ENCODE measurements around the gene ALDH3A1. TPM values are rescaled to one million over a fixed set of nuclear protein-coding genes. Genes with fewer than 3 reads are reported as not detected.
"Not testable (repeated sequence)": the region's sequence is repeated elsewhere in the genome, so short reads cannot be mapped to it uniquely, and the experiment has no call there.

Gene ALDH3A1
- total and polyA plus RNA-seq, 9 of the 15 experiments (the other 6 are each of a cell fraction or from before 2014, with no cell fraction given) = not detected

GRCh38 chr17:19766016-19766415 is 17.9 kb upstream of the ALDH3A1 start (continued):
- TF ChIP-seq TRIM25 (IDR thresholded peaks at IDR 0.05; ENCODE audit: borderline replicate concordance) = no peak

- BruUV-seq (replicated peaks) = not testable (repeated sequence)
Measured at GRCh38 chr17:19763991-19764390, 15.9 kb upstream of the ALDH3A1 start.

GRCh38 chr17:19763416-19763815 is 15.3 kb upstream of the ALDH3A1 start:
- Histone ChIP-seq H2AFZ (ENCODE audit: low read depth, low read length) (no peak overlapping the region), H3K27ac (ENCODE audit: extremely low read depth, low read depth, low read length) (no peak overlapping the region), H3K36me3 (ENCODE audit: control insufficient read depth, insufficient read depth, low read length) (no peaks in the 10 kb centered on the region), H3K79me2 (ENCODE audit: control insufficient read depth, insufficient read depth, low read length) (no peaks in the 10 kb centered on the region), H4K20me1 (replicated peaks; ENCODE audit: control insufficient read depth, insufficient read depth, low read length) (no peaks in the 10 kb centered on the region), H3K9me3 (replicated peaks; ENCODE audit: control insufficient read depth, insufficient read depth, low read depth, low read length) (no peaks in the 10 kb centered on the region), H3K4me2 (ENCODE audit: insufficient read depth, low read length) (no peak overlapping the region), H3K9ac (ENCODE audit: insufficient read depth in 1 of 2, low read depth in 2 of 2, low read length in 2 of 2) (no peak overlapping the region), H3K4me3 (no peak overlapping the region), H3K4me1 (replicated peaks in 1 of 2; ENCODE audit: control insufficient read depth in 2 of 2, insufficient read depth in 2 of 2, low read length in 2 of 2) (no peaks in the 10 kb centered on the region), H3K27me3 (ENCODE audit: control insufficient read depth in 2 of 2, insufficient read depth in 2 of 2, low read length in 2 of 2) (peaks cover 0 to 7% of the 10 kb centered on the region in 2 experiments; a peak in 1 of 5 replicates), H3K9me1 (ENCODE audit: control insufficient read depth, insufficient read depth, low read length) (no peaks in the 10 kb centered on the region)
- no peak for ATAC-seq
- 0% methylated on average over 1 of the region's 2 CpGs for WGBS (ENCODE audit: insufficient coverage, low coverage, missing lambda C conversion rate)
- no peak for FAIRE-seq
- intact Hi-C loops (cut with micrococcal nuclease) = no loop called here
- ChIA-PET POLR2A (no interaction called here), CTCF (ENCODE audit: low intra/inter-chr PET ratio) (no interaction called here)
- in situ Hi-C loops (cut with MboI) = loop anchor here (5.0 to 10.0 kb wide), 2 partner anchors 251 to 399 kb away; partner anchors contain the start of gene B9D1
- TF ChIP-seq PCBP2 (IDR thresholded peaks at IDR 0.05; ENCODE audit: low read depth, low read length, poor library complexity, severe bottlenecking) (no peak), SNIP1 (IDR thresholded peaks at IDR 0.05; ENCODE audit: low read depth) (no peak), NCOR1 (IDR thresholded peaks at IDR 0.05) (no peak), MCM3 (IDR thresholded peaks at IDR 0.05) (no peak), RNF219 (CRISPR knock-in tag; IDR thresholded peaks at IDR 0.05) (no peak), RAD21 (CRISPR knock-in tag; conservative IDR thresholded peaks at IDR 0.05 in 1 of 2, IDR thresholded peaks at IDR 0.05 in 1 of 2) (no peak)
- DNase-seq (ENCODE audit: extremely low read depth in 1 of 4, low spot score in 3 of 4) = no peak
- no TSS peak for BruUV-seq (replicated peaks)

More at GRCh38 chr17:19763991-19764390, 15.9 kb upstream of the ALDH3A1 start:
- H3K27me3 ChIP-seq (ENCODE audit: control insufficient read depth in 2 of 2, insufficient read depth in 2 of 2, low read length in 2 of 2); ATAC-seq; H3K27ac ChIP-seq (ENCODE audit: extremely low read depth, low read depth, low read length); H3K4me1 ChIP-seq (replicated peaks in 1 of 2; ENCODE audit: control insufficient read depth in 2 of 2, insufficient read depth in 2 of 2, low read length in 2 of 2); intact Hi-C loops (cut with micrococcal nuclease); H3K36me3 ChIP-seq (ENCODE audit: control insufficient read depth, insufficient read depth, low read length); H3K4me3 ChIP-seq; H3K9me3 ChIP-seq (replicated peaks; ENCODE audit: control insufficient read depth, insufficient read depth, low read depth, low read length); H2AFZ ChIP-seq (ENCODE audit: low read depth, low read length); DNase-seq (ENCODE audit: extremely low read depth in 1 of 4, low spot score in 3 of 4); CTCF ChIA-PET (ENCODE audit: low intra/inter-chr PET ratio); H3K4me2 ChIP-seq (ENCODE audit: insufficient read depth, low read length); FAIRE-seq; H3K79me2 ChIP-seq (ENCODE audit: control insufficient read depth, insufficient read depth, low read length); H3K9ac ChIP-seq (ENCODE audit: insufficient read depth in 1 of 2, low read depth in 2 of 2, low read length in 2 of 2); H3K9me1 ChIP-seq (ENCODE audit: control insufficient read depth, insufficient read depth, low read length); H4K20me1 ChIP-seq (replicated peaks; ENCODE audit: control insufficient read depth, insufficient read depth, low read length): not testable (repeated sequence)
- in situ Hi-C loops (cut with MboI) = loop anchor here (5.0 to 10.0 kb wide), 2 partner anchors 252 to 399 kb away; partner anchors contain the start of gene B9D1
- WGBS (ENCODE audit: insufficient coverage, low coverage, missing lambda C conversion rate) = 2% methylated on average over 6 of the region's 6 CpGs
- POLR2A ChIA-PET = interaction anchor here (0.7 to 0.9 kb wide), 2 partner anchors 24 to 112 kb away, joined by 3 read pairs; no protein-coding TSS in a partner anchor

Measured in K562 (cell line).